ENCODE measurements around the gene ASIC2. TPM values are rescaled to one million over a fixed set of nuclear protein-coding genes. Genes with fewer than 3 reads are reported as not detected.

The ASIC2 gene
- total RNA-seq, 2 donors from 2014 or later, result 3.0 to 3.3 TPM

- Histone ChIP-seq H3K9me3 (ENCODE audit: control insufficient read depth, low read length) (no peaks in the 10 kb centered on the region), H3K9ac (ENCODE audit: extremely low read depth, low read length, poor library complexity, severe bottlenecking) (no peak overlapping the region), H3K27me3 (ENCODE audit: control insufficient read depth, insufficient read depth, low read length, poor library complexity, severe bottlenecking) (peaks cover 17% of the 10 kb centered on the region), H3K27ac (ENCODE audit: low read depth, low read length) (no peak overlapping the region), H3K4me3 (ENCODE audit: low read length) (no peak overlapping the region), H3K4me1 (ENCODE audit: control insufficient read depth, insufficient read depth, low read length) (no peaks in the 10 kb centered on the region), H3K36me3 (ENCODE audit: control insufficient read depth, insufficient read depth, low read length) (no peaks in the 10 kb centered on the region)
- TF ChIP-seq, protein P1, sequence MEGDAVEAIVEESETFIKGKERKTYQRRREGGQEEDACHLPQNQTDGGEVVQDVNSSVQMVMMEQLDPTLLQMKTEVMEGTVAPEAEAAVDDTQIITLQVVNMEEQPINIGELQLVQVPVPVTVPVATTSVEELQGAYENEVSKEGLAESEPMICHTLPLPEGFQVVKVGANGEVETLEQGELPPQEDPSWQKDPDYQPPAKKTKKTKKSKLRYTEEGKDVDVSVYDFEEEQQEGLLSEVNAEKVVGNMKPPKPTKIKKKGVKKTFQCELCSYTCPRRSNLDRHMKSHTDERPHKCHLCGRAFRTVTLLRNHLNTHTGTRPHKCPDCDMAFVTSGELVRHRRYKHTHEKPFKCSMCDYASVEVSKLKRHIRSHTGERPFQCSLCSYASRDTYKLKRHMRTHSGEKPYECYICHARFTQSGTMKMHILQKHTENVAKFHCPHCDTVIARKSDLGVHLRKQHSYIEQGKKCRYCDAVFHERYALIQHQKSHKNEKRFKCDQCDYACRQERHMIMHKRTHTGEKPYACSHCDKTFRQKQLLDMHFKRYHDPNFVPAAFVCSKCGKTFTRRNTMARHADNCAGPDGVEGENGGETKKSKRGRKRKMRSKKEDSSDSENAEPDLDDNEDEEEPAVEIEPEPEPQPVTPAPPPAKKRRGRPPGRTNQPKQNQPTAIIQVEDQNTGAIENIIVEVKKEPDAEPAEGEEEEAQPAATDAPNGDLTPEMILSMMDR (conservative IDR thresholded peaks at IDR 0.05), result no peak
- 87 to 91% methylated on average over 3 to 4 of the region's 4 CpGs for WGBS, 2 experiments (ENCODE audit: insufficient coverage in 1 of 2, insufficient read length in 1 of 2)
- Mint-ChIP-seq H3K27me3 (ENCODE audit: insufficient read depth) (peaks cover 18% of the 10 kb centered on the region), H3K4me3 (no peak overlapping the region), H3K36me3 (ENCODE audit: low read depth) (no peaks in the 10 kb centered on the region), H3K4me1 (no peaks in the 10 kb centered on the region), H3K9me3 (no peaks in the 10 kb centered on the region), H3K27ac (no peak overlapping the region)
- no peak for DNase-seq
These were observed 9.1 kb downstream of the ASIC2 start for GRCh38 chr17:33284022-33284421.

GRCh38 chr17:33280162-33280943, 12.7 kb downstream of the ASIC2 start:
- Histone ChIP-seq H3K27ac (ENCODE audit: low read depth, low read length) (no peak overlapping the region), H3K4me1 (ENCODE audit: control insufficient read depth, insufficient read depth, low read length) (peaks cover 10% of the 10 kb centered on the region), H3K9me3 (ENCODE audit: control insufficient read depth, low read length) (no peaks in the 10 kb centered on the region), H3K27me3 (ENCODE audit: control insufficient read depth, insufficient read depth, low read length, poor library complexity, severe bottlenecking) (no peaks in the 10 kb centered on the region), H3K36me3 (ENCODE audit: control insufficient read depth, insufficient read depth, low read length) (no peaks in the 10 kb centered on the region), H3K9ac (ENCODE audit: extremely low read depth, low read length, poor library complexity, severe bottlenecking) (no peak overlapping the region), H3K4me3 (ENCODE audit: low read length) (no peak overlapping the region)
- Mint-ChIP-seq H3K36me3 (ENCODE audit: low read depth) (no peaks in the 10 kb centered on the region), H3K4me1 (peaks cover 15% of the 10 kb centered on the region), H3K27me3 (ENCODE audit: insufficient read depth) (no peaks in the 10 kb centered on the region), H3K9me3 (no peaks in the 10 kb centered on the region), H3K27ac (no peak overlapping the region), H3K4me3 (no peak overlapping the region)
- 90 to 94% methylated on average over 3 to 8 of the region's 8 CpGs for WGBS, 2 experiments (ENCODE audit: insufficient coverage in 1 of 2, insufficient read length in 1 of 2)
- TF ChIP-seq, protein P1 (conservative IDR thresholded peaks at IDR 0.05), result no peak
- DNase-seq, result no peak

- DNase-seq, result peak; percentile 57
- Mint-ChIP-seq H3K27me3 (ENCODE audit: insufficient read depth) (no peaks in the 10 kb centered on the region), H3K36me3 (ENCODE audit: low read depth) (no peaks in the 10 kb centered on the region), H3K4me3 (no peak overlapping the region), H3K9me3 (no peaks in the 10 kb centered on the region), H3K4me1 (peaks cover 19% of the 10 kb centered on the region), H3K27ac (peak overlapping the region; percentile 80)
- no peaks in the 10 kb centered on the region for H3K27me3 ChIP-seq (ENCODE audit: control insufficient read depth, insufficient read depth, low read length, poor library complexity, severe bottlenecking)
- no peaks in the 10 kb centered on the region for H3K9me3 ChIP-seq (ENCODE audit: control insufficient read depth, low read length)
- H3K36me3 ChIP-seq (ENCODE audit: control insufficient read depth, insufficient read depth, low read length), result no peaks in the 10 kb centered on the region
- 66 to 70% methylated on average over 10 of the region's 10 CpGs for WGBS, 2 experiments (ENCODE audit: insufficient coverage in 1 of 2, insufficient read length in 1 of 2)
- H3K4me3 ChIP-seq (ENCODE audit: low read length), result no peak overlapping the region
- H3K27ac ChIP-seq (ENCODE audit: low read depth, low read length), result no peak overlapping the region
- TF ChIP-seq, protein P1 (conservative IDR thresholded peaks at IDR 0.05), result no peak
- H3K4me1 ChIP-seq (ENCODE audit: control insufficient read depth, insufficient read depth, low read length), result peaks cover 10% of the 10 kb centered on the region
- no peak overlapping the region for H3K9ac ChIP-seq (ENCODE audit: extremely low read depth, low read length, poor library complexity, severe bottlenecking)
These were observed 15.5 kb downstream of the ASIC2 start for GRCh38 chr17:33277436-33278100.

Measured in endodermal cell (in vitro differentiated cells).